ENCODE results near the gene KLHL30. TPM values are rescaled to one million over a fixed set of nuclear protein-coding genes. Genes with fewer than 3 reads are reported as not detected.
"Not testable (repeated sequence)": the region's sequence is repeated elsewhere in the genome, so short reads cannot be mapped to it uniquely, and the experiment has no call there.

KLHL30 gene
- polyA plus RNA-seq, 3 donors: 0.24 to 0.60 (median 0.36) TPM

GRCh38 chr2:238101891-238102841, 36.3 kb upstream of the KLHL30 start:
- DNase-seq: no peak

- no peak for DNase-seq
Observed at GRCh38 chr2:238102865-238103264, 35.6 kb upstream of the KLHL30 start.

- no peak for DNase-seq
Observed at GRCh38 chr2:238103465-238104225, 34.8 kb upstream of the KLHL30 start.

- no peak for DNase-seq
Observed at GRCh38 chr2:238104226-238104690, 34.2 kb upstream of the KLHL30 start.

- no peak for DNase-seq
Observed at GRCh38 chr2:238104691-238105371, 33.6 kb upstream of the KLHL30 start.

- no peak for DNase-seq
Observed at GRCh38 chr2:238105506-238106338, 32.7 kb upstream of the KLHL30 start.

- no peak for DNase-seq
Observed at GRCh38 chr2:238106339-238106697, 32.1 kb upstream of the KLHL30 start.

- no peak for DNase-seq
Observed at GRCh38 chr2:238106698-238107524, 31.6 kb upstream of the KLHL30 start.

- DNase-seq: no peak
Observed at GRCh38 chr2:238107525-238108422, 30.7 kb upstream of the KLHL30 start.

- no peak for DNase-seq
Observed at GRCh38 chr2:238108423-238109183, 29.9 kb upstream of the KLHL30 start.

- DNase-seq: no peak
Observed at GRCh38 chr2:238113611-238114010, 24.9 kb upstream of the KLHL30 start.

- DNase-seq: no peak
Observed at GRCh38 chr2:238114331-238114841, 24.1 kb upstream of the KLHL30 start.

GRCh38 chr2:238114851-238115660, 23.4 kb upstream of the KLHL30 start:
- no peak for DNase-seq

- not testable (repeated sequence) for DNase-seq
Observed at GRCh38 chr2:238115709-238116108, 22.8 kb upstream of the KLHL30 start.

- no peak for DNase-seq
Observed at GRCh38 chr2:238116298-238117198, 21.9 kb upstream of the KLHL30 start.

All from renal pelvis (tissue), 4 donors.